Endothelial cell of umbilical vein (primary cell): Measurements from ENCODE around the gene MYH3. TPM values are rescaled to one million over a fixed set of nuclear protein-coding genes. Genes with fewer than 3 reads are reported as not detected.

Source experiments
- BruUV-seq: library from RNA; stranded (reverse); fragments of 400-500 nt; replicated peaks from 2 replicates; lab custom pipeline; 2021; lab: Mats Ljungman, UMichigan
- CTCF ChIA-PET: fragments of 300-600, 350-600 bp; sonication (Branson Sonifier 250); formaldehyde crosslinking; loops from one replicate; lab custom pipeline; 2021; ENCODE audit warnings: antibody characterized with exemption, inconsistent platforms; lab: Charles Lee
- POLR2A ChIA-PET: fragments of 300-600, 350-600 bp; sonication (Branson Sonifier 250); formaldehyde crosslinking; loops from one replicate; lab custom pipeline; 2021; ENCODE audit warnings: antibody characterized with exemption, inconsistent platforms; lab: Charles Lee
- DNase-seq: peaks from one replicate; pipeline ENCODE4 v3.0.0-alpha.2; 2011; ENCODE audit warnings: low read depth, low spot score
- FAIRE-seq: peaks from 2 replicates; lab custom pipeline; 2011; peaks lifted over from hg19 to GRCh38; lab: Jason Lieb, UNC
- H2AFZ ChIP-seq: 2 replicates; pipeline ENCODE4 v1.6.0; 2012; ENCODE audit warnings: low read depth, low read length, control low read depth, inconsistent platforms
- H3K27ac ChIP-seq: 2 replicates; pipeline ENCODE4 v1.5.1; 2011; ENCODE audit warnings: low read depth, mild to moderate bottlenecking, control low read depth, low read length, moderate library complexity; ENCODE audit not compliant: insufficient read depth
- H3K27me3 ChIP-seq, 2 experiments: 2 replicates each; pipeline versions ENCODE4 v1.6.0 to v1.6.1; 2011; ENCODE audit warnings: low read length in 2 of 2, mixed read lengths in 1 of 2; ENCODE audit not compliant: control insufficient read depth in 2 of 2, insufficient read depth in 2 of 2
- H3K36me3 ChIP-seq, 2 experiments: 2 replicates in 1 of 2; 3 replicates in 1 of 2; pipeline ENCODE4 v1.5.1; 2011; ENCODE audit warnings: low read length in 2 of 2, mild to moderate bottlenecking in 1 of 2, moderate library complexity in 1 of 2; ENCODE audit not compliant: control insufficient read depth in 2 of 2, insufficient read depth in 2 of 2; ENCODE audit errors: extremely low read depth in 1 of 2
- H3K4me1 ChIP-seq: 3 replicates; pipeline ENCODE4 v1.5.1; 2011; ENCODE audit warnings: mild to moderate bottlenecking, low read length; ENCODE audit not compliant: control insufficient read depth, insufficient read depth; ENCODE audit errors: extremely low read depth
- H3K4me2 ChIP-seq: 2 replicates; pipeline ENCODE4 v1.6.1; 2011; ENCODE audit warnings: low read length, control low read depth, mixed read lengths; ENCODE audit not compliant: insufficient read depth
- H3K4me3 ChIP-seq, 3 experiments: fragments of 200-600 bp in 1 of 3; sonication (generic), shearing (Covaris generic) in 1 of 3; replicated peaks in 1 of 3; 2 replicates each; pipeline ENCODE4 v1.5.1; 2011 to 2016; ENCODE audit warnings: control low read depth in 3 of 3, low read length in 3 of 3, mild to moderate bottlenecking in 2 of 3, inconsistent platforms in 1 of 3, low read depth in 1 of 3, moderate library complexity in 1 of 3; ENCODE audit not compliant: insufficient read depth in 1 of 3
- H3K79me2 ChIP-seq: 2 replicates; pipeline ENCODE4 v1.6.0; 2012; ENCODE audit warnings: low read length, inconsistent platforms; ENCODE audit not compliant: control insufficient read depth, insufficient read depth
- H3K9ac ChIP-seq: replicated peaks from 2 replicates; pipeline ENCODE3; 2011; ENCODE audit warnings: low read length, control low read depth; ENCODE audit not compliant: insufficient read depth; ENCODE audit errors: extremely low read depth
- H3K9me1 ChIP-seq: replicated peaks from 3 replicates; pipeline ENCODE4 v1.6.0; 2011; ENCODE audit warnings: mild to moderate bottlenecking, low read length; ENCODE audit not compliant: control insufficient read depth, insufficient read depth; ENCODE audit errors: extremely low read depth
- H3K9me3 ChIP-seq: replicated peaks from 2 replicates; pipeline ENCODE4 v1.5.1; 2012; ENCODE audit warnings: low read length, inconsistent platforms; ENCODE audit not compliant: control insufficient read depth, insufficient read depth
- H4K20me1 ChIP-seq: replicated peaks from 2 replicates; pipeline ENCODE3; 2011; ENCODE audit warnings: mild to moderate bottlenecking, low read length; ENCODE audit not compliant: control insufficient read depth, insufficient read depth; ENCODE audit errors: extremely low read depth
- CTCF ChIP-seq, 2 donors: IDR thresholded peaks; 1 replicate in 1 of 2; 2 replicates in 1 of 2; pipeline ENCODE4 v1.5.1; 2011; ENCODE audit warnings: low read length in 2 of 2, mild to moderate bottlenecking in 2 of 2, moderate library complexity in 2 of 2, control low read depth in 1 of 2, inconsistent platforms in 1 of 2, low read depth in 1 of 2; ENCODE audit not compliant: insufficient read depth in 1 of 2; ENCODE audit errors: extremely low read depth in 1 of 2
- FOS ChIP-seq: IDR thresholded peaks from 2 replicates; pipeline ENCODE4 v1.6.1; 2011; ENCODE audit warnings: mild to moderate bottlenecking, low read length, moderate library complexity, borderline replicate concordance; ENCODE audit not compliant: insufficient read depth
- MAX ChIP-seq: IDR thresholded peaks from 2 replicates; pipeline ENCODE4 v1.6.1; 2011; ENCODE audit not compliant: insufficient read depth, insufficient read length
- MYC ChIP-seq: IDR thresholded peaks from one replicate; pipeline ENCODE4 v1.6.1; 2011; ENCODE audit warnings: mild to moderate bottlenecking, low read depth, low read length
- dilution Hi-C: fragments of 300-500 bp; cut with MboI; formaldehyde crosslinking; loops from one replicate; pipeline ENCODE4 v1.15.0; 2019; ENCODE audit warnings: low sequenced_read_pairs; ENCODE audit not compliant: extremely low pct_ligation_motif_present
- intact Hi-C: fragments of 100-400 bp; cut with micrococcal nuclease; formaldehyde crosslinking; loops from one replicate; pipeline ENCODE4 v1.10.0; 2022
- polyA plus RNA-seq, 4 experiments: library from polyadenylated mRNA; depleted of rRNA in 3 of 4; stranded (reverse) in 3 of 4; unstranded in 1 of 4; fragments of >200 nt; gene quantifications; 2 replicates each; pipeline versions ENCODE4 v1.2.1 to v1.2.3, GENCODE V29; 2011 to 2012; ENCODE audit warnings: missing spikeins in 1 of 4
- total RNA-seq: library from RNA; stranded (reverse); gene quantifications from 2 replicates; pipeline ENCODE4 v1.2.3, GENCODE V29; 2021

MYH3 gene
- total and polyA plus RNA-seq, 2 donors (not counting 3 experiments of a cell fraction or from before 2014, with no cell fraction given): 0.65 to 0.73 TPM

DNA sequence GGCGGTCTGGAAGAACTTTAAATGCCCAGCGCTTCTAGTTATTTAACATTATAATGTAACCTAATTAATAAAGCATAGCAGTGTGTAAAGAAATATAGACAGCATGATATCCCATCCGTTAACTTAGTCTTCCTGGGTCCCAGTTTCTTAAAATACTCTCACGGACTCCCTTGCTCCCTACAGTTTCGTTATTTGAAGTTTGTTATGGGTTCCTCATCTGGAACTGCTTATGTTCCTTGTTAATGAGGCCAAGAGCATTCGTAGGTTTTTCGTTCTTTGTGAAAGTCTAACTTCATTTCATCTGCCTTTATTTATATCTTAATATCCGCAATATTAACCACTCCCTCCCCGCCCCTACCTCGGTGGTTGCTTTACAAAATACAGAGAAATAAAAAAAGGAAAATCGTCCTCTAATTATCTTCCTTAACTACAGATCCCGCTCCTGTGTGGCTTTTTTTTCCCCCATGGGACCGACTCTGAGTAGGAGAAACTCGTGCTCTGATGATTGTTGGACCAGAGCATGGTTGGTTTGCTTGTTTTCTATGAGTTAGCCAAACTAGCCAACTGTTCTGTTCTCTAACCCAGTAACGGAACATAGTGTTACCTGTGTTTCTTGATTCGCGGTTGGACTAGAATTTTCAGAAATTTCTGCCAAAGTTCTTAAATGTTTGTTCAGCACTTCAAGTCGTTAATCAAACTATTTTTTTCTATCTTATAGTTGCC is 41.1 kb upstream of the MYH3 start:
- FAIRE-seq: peak; percentile 53
- ChIA-PET POLR2A (no interaction called here), CTCF (interaction anchor here (2.7 kb wide), 1 partner anchor 15 kb away, joined by 10 read pairs; no protein-coding TSS in a partner anchor)
- intact Hi-C loops: no loop called here
- Histone ChIP-seq H3K27me3 (no peaks in the 10 kb centered on the region), H3K9ac (peak overlapping the region; percentile 93), H3K36me3 (peaks cover 2 to 5% of the 10 kb centered on the region in 2 experiments), H3K9me3 (no peaks in the 10 kb centered on the region), H2AFZ (peak overlapping the region; percentile 75), H3K27ac (peak overlapping the region; percentile 94), H3K9me1 (peaks cover 2% of the 10 kb centered on the region), H3K79me2 (peaks cover 57% of the 10 kb centered on the region), H3K4me3 (peak overlapping the region; percentile 74 to 92 (median 85)), H3K4me2 (peak overlapping the region; percentile 99), H3K4me1 (peaks cover 25% of the 10 kb centered on the region), H4K20me1 (no peaks in the 10 kb centered on the region)
- DNase-seq: no peak
- dilution Hi-C loops: no loop called here
- no peak for TF ChIP-seq FOS
- TF ChIP-seq CTCF (IDR thresholded peaks at IDR 0.05; ENCODE audit: extremely low read depth in 1 of 2, insufficient read depth in 1 of 2, low read depth in 1 of 2, low read length in 2 of 2): no peak
- TF ChIP-seq MAX: no peak
- no peak for TF ChIP-seq MYC
- no TSS peak for BruUV-seq
